Breast epithelium (tissue), 4 donors: ENCODE measurements around the gene PKHD1. TPM values are rescaled to one million over a fixed set of nuclear protein-coding genes. Genes with fewer than 3 reads are reported as not detected.

ENCODE experiments used
- DNase-seq, 2 donors: peaks; one replicate each; pipeline ENCODE4 v3.0.0-alpha.2; 2019; ENCODE audit warnings: low spot score in 2 of 2
- H3K27ac ChIP-seq, 2 donors: fragments of 200-600 bp; sonication (generic) in 1 of 2; one replicate each; pipeline ENCODE4 v1.5.1; 2016 to 2019; ENCODE audit warnings: mild to moderate bottlenecking in 1 of 2
- H3K27me3 ChIP-seq, 2 donors: fragments of 200-600 bp; sonication (generic) in 1 of 2; one replicate each; pipeline versions ENCODE4 v1.5.1 to v1.6.0; 2017 to 2019; ENCODE audit warnings: control low read depth in 1 of 2, mild to moderate bottlenecking in 1 of 2
- H3K36me3 ChIP-seq: fragments of 200-600 bp; one replicate; pipeline ENCODE4 v1.5.1; 2019
- H3K4me1 ChIP-seq, 2 donors: fragments of 200-600 bp; sonication (generic); one replicate each; pipeline ENCODE4 v1.5.1; 2016 to 2019; ENCODE audit warnings: control low read depth in 1 of 2
- H3K4me3 ChIP-seq, 3 donors: fragments of 200-600 bp; sonication (generic); 1 replicate in 2 of 3; 2 replicates in 1 of 3; pipeline ENCODE4 v1.5.1; 2016 to 2019; ENCODE audit warnings: mild to moderate bottlenecking in 3 of 3, moderate library complexity in 2 of 3
- H3K9me3 ChIP-seq, 2 donors: fragments of 200-600 bp; sonication (generic) in 1 of 2; one replicate each; pipeline ENCODE4 v1.5.1; 2016 to 2019; ENCODE audit warnings: control low read depth in 1 of 2
- CTCF ChIP-seq, 3 donors: fragments of 450-650 bp; IDR thresholded peaks; one replicate each; pipeline ENCODE4 v1.5.1; 2016 to 2017; ENCODE audit warnings: antibody characterized with exemption in 3 of 3, mild to moderate bottlenecking in 3 of 3, moderate library complexity in 3 of 3
- POLR2A ChIP-seq: fragments of 450-650 bp; IDR thresholded peaks from one replicate; pipeline ENCODE4 v1.6.1; 2016; ENCODE audit warnings: antibody characterized with exemption, mild to moderate bottlenecking, moderate library complexity
- POLR2AphosphoS5 ChIP-seq, 3 donors: sonication (generic); formaldehyde crosslinking; IDR thresholded peaks; one replicate each; pipeline ENCODE4 v1.6.1; 2017; ENCODE audit warnings: antibody characterized with exemption in 3 of 3
- intact Hi-C: fragments of 100-400 bp; cut with DNase I; formaldehyde crosslinking; loops from one replicate; pipeline ENCODE4 v1.15.1; 2023; ENCODE audit warnings: low total_unique reads
- total RNA-seq, 3 donors: library from RNA; depleted of rRNA; stranded (reverse); fragments of >200 nt; gene quantifications; one replicate each; pipeline ENCODE4 v1.1.0, GENCODE V29; 2016

Gene PKHD1
- total RNA-seq, 3 donors from 2014 or later = 0.44 to 1.1 (median 0.66) TPM

- no peaks in the 10 kb centered on the region for H3K36me3 ChIP-seq
- H3K27me3 ChIP-seq = no peaks in the 10 kb centered on the region
- no peak for DNase-seq
- no peaks in the 10 kb centered on the region for H3K4me1 ChIP-seq
- no peak overlapping the region for H3K27ac ChIP-seq
- intact Hi-C loops = no loop called here
- H3K4me3 ChIP-seq = no peak overlapping the region
- H3K9me3 ChIP-seq = no peaks in the 10 kb centered on the region
- TF ChIP-seq POLR2A (no peak), POLR2AphosphoS5 (IDR thresholded peaks at IDR 0.05) (no peak), CTCF (IDR thresholded peaks at IDR 0.05) (no peak)
Measured at GRCh38 chr6:52009466-52010140, 77.8 kb downstream of the PKHD1 start.

GRCh38 chr6:52000064-52000463, 87.3 kb downstream of the PKHD1 start:
- DNase-seq = no peak
- H3K9me3 ChIP-seq = no peaks in the 10 kb centered on the region
- no peaks in the 10 kb centered on the region for H3K4me1 ChIP-seq
- H3K27me3 ChIP-seq = no peaks in the 10 kb centered on the region
- H3K4me3 ChIP-seq = no peak overlapping the region
- no peak overlapping the region for H3K27ac ChIP-seq
- H3K36me3 ChIP-seq = no peaks in the 10 kb centered on the region
- TF ChIP-seq CTCF (IDR thresholded peaks at IDR 0.05) = no peak
- no peak for TF ChIP-seq POLR2A
- TF ChIP-seq POLR2AphosphoS5 (IDR thresholded peaks at IDR 0.05) = no peak
- intact Hi-C loops = no loop called here

GRCh38 chr6:51996296-51996947, 91.0 kb downstream of the PKHD1 start:
- intact Hi-C loops = no loop called here
- H3K27ac ChIP-seq = no peak overlapping the region
- H3K4me1 ChIP-seq = no peaks in the 10 kb centered on the region
- TF ChIP-seq CTCF (IDR thresholded peaks at IDR 0.05) = no peak
- no peak for TF ChIP-seq POLR2AphosphoS5 (IDR thresholded peaks at IDR 0.05)
- no peak for TF ChIP-seq POLR2A
- no peaks in the 10 kb centered on the region for H3K9me3 ChIP-seq
- H3K4me3 ChIP-seq = no peak overlapping the region
- H3K36me3 ChIP-seq = no peaks in the 10 kb centered on the region
- no peak for DNase-seq
- H3K27me3 ChIP-seq = no peaks in the 10 kb centered on the region

GRCh38 chr6:51995214-51995755, 92.1 kb downstream of the PKHD1 start:
- no peak overlapping the region for H3K27ac ChIP-seq
- no peaks in the 10 kb centered on the region for H3K36me3 ChIP-seq
- no peak overlapping the region for H3K4me3 ChIP-seq
- no peaks in the 10 kb centered on the region for H3K4me1 ChIP-seq
- intact Hi-C loops = no loop called here
- no peak for TF ChIP-seq POLR2AphosphoS5 (IDR thresholded peaks at IDR 0.05)
- TF ChIP-seq POLR2A = no peak
- no peak for TF ChIP-seq CTCF (IDR thresholded peaks at IDR 0.05)
- no peaks in the 10 kb centered on the region for H3K9me3 ChIP-seq
- no peak for DNase-seq
- no peaks in the 10 kb centered on the region for H3K27me3 ChIP-seq

GRCh38 chr6:51992876-51993275, 94.5 kb downstream of the PKHD1 start:
- Histone ChIP-seq H3K9me3 (no peaks in the 10 kb centered on the region), H3K27me3 (no peaks in the 10 kb centered on the region), H3K27ac (no peak overlapping the region), H3K36me3 (no peaks in the 10 kb centered on the region), H3K4me3 (no peak overlapping the region), H3K4me1 (no peaks in the 10 kb centered on the region)
- intact Hi-C loops = no loop called here
- DNase-seq = no peak
- TF ChIP-seq POLR2A (no peak), CTCF (IDR thresholded peaks at IDR 0.05) (no peak), POLR2AphosphoS5 (IDR thresholded peaks at IDR 0.05) (no peak)
